ENCODE data around the gene THBS2.

DNA sequence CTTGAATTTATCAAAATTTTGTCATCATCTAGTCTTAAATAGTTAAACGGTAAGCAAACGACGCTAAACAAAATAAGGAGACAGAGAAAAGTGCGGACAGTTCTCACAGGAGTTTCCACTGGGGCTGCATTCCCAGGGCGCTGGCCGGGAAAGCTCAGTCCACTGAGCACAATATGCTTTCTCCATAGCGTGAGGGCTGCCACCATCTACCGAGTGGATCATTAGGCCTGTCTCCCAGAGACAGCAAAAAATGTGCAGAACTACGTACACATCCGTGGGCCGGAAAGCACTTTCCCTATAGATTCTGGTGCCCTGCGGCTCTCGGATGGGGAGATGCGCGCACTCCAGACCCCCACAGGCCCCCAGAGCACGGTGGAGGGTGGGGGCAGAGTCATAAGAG is 84.9 kb downstream of the THBS2 start:
- no peak for TF ChIP-seq CTCF (IDR thresholded peaks at IDR 0.05)
- no peak for TF ChIP-seq POLR2AphosphoS5 (IDR thresholded peaks at IDR 0.05)
